ENCODE measurements around the gene CCNJL.

Gene CCNJL

GRCh38 chr5:160211352-160211751 lies 101.0 kb downstream of the CCNJL start:
- DNase-seq, result no peak

- no peak for DNase-seq
These were observed 101.8 kb downstream of the CCNJL start for GRCh38 chr5:160210606-160211005.

- no peak for DNase-seq
These were observed 102.4 kb downstream of the CCNJL start for GRCh38 chr5:160209917-160210316.

- DNase-seq, result no peak
These were observed 105.3 kb downstream of the CCNJL start for GRCh38 chr5:160207061-160207460.

Data from bone marrow (tissue), 2 donors.